ENCODE results near the gene THOC6.

Gene THOC6

DNA sequence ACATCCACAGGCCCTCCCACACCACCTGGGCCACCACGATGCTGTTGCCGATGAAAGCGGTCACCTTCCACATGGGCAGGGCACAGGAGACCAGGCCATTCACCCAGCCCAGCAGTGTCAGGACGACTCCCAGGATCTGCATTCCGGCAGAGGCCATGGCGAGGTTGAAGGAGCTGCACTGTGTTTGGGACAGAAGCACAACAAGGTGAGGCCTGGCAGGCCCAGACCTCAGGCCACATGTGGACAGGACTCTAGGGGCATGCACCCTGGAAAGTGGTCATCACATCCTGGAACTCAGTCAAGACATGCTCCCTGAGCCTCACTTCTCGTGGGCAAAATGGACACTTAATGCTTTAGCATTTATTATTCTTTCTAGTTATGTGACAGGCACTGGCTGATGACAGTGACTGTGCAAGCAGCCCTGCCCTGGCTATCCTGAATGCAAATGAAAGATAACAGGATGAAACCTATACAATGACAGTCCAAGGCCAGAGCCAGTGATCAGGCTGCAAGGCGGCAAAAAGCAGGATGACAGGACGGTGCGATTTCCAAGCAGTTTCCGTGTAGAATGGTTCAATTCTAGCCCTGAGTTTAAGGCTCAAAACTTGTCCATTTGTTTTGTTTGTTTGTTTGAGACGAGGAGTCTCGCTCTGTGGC lies 7.8 kb upstream of the THOC6 start:
- DNase-seq (ENCODE audit: low read depth in 3 of 3), result no peak

DNA sequence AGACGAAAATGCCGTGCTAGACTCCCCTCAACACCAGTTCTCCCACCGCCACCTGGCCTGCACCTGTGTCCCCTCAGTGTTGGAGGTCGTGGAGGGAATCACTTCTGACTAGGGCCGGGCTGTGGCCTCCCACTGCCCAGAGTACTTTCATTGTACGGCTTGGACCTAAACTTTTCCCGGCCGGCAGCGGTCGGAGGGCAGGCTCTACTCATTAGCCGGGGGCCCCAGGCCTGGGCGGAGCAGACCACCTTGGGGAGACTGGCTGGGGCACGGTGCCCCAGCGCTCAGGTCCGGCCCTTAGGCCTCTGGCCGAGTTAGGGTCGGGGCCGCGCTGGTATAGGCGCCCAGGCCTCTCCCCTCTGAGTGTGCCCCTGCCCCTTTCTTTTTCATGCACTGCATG lies 6.5 kb upstream of the THOC6 start:
- no peak for DNase-seq (ENCODE audit: low read depth in 3 of 3)

- DNase-seq (ENCODE audit: low read depth in 3 of 3), result no peak
Observed at GRCh38 chr16:3017794-3018506, 5.9 kb upstream of the THOC6 start, which contains the start of gene CLDN6. CLDN6 (minus strand) TSS chr16:3018183; CDS start chr16:3016021, 2,162 bp downstream.

GRCh38 chr16:3019594-3020246 lies 4.1 kb upstream of the THOC6 start:
- DNase-seq (ENCODE audit: low read depth in 3 of 3), result no peak

- DNase-seq (ENCODE audit: low read depth in 3 of 3), result peak; percentile 39 to 47 (median 45)
Observed at GRCh38 chr16:3020247-3020603, 3.6 kb upstream of the THOC6 start, which contains the start of gene TNFRSF12A. TNFRSF12A (plus strand) TSS chr16:3020368; CDS start chr16:3020398, 30 bp downstream.

GRCh38 chr16:3020604-3021448 lies 3.0 kb upstream of the THOC6 start:
- peak; percentile 34 to 58 (median 57) for DNase-seq (ENCODE audit: low read depth in 3 of 3)

GRCh38 chr16:3021449-3022207 lies 2.2 kb upstream of the THOC6 start:
- peak; percentile 60 to 82 (median 81) for DNase-seq (ENCODE audit: low read depth in 3 of 3)

- DNase-seq (ENCODE audit: low read depth in 3 of 3), result peak; percentile 82 to 89 (median 87)
Observed at GRCh38 chr16:3022208-3022683, 1.6 kb upstream of the THOC6 start.

DNA sequence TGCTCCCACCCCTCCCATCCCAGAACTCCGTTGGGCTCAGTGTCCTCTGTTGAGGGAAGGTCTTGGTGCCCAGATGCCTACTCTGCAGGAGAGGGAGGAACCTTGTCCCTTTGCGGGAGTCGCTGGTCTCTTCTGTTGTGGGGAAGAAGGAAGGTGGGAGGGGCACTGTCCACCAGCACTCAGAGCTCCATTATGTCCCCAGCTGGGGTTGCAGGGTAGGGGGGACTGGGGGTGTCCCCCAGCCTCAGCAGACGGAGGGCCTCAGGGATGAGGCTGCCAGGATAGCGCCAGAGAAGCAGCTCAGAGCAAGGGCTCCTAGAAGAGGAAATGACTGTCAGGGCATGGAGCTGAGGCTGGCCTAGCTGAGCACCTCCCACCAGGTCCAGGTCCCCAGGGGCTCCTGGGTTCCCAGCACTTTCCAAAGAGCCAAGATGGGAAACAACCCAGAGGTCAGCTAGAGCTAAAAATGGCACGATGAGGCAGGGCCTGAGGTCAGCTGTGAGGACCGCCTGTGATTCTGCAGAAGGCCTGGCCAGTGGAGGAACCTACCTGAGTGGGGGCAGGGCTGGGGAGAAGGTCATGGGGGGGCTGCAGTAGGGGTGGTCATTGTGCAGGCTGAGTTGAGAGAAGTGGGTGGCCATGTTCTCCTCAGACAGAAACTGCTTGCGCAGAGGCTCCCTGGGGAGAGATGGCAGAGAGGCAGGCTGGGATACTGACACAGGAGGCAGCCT lies 986 bp upstream of the THOC6 start:
- no peak for DNase-seq (ENCODE audit: low read depth in 3 of 3)

DNA sequence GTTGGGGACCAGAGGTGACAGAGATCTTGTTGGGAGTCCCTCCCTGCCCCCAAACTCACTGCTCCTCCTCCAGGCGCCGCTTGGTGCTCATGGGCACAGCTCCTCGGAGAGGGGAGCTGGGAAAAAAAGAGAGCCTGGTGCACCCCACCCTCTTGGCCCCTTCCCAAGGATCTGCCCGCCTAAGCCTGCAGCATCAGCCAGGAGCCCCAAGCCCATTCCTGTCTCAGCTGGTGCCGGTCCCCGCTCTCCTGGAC lies 493 bp upstream of the THOC6 start:
- no peak for DNase-seq (ENCODE audit: low read depth in 3 of 3)

DNA sequence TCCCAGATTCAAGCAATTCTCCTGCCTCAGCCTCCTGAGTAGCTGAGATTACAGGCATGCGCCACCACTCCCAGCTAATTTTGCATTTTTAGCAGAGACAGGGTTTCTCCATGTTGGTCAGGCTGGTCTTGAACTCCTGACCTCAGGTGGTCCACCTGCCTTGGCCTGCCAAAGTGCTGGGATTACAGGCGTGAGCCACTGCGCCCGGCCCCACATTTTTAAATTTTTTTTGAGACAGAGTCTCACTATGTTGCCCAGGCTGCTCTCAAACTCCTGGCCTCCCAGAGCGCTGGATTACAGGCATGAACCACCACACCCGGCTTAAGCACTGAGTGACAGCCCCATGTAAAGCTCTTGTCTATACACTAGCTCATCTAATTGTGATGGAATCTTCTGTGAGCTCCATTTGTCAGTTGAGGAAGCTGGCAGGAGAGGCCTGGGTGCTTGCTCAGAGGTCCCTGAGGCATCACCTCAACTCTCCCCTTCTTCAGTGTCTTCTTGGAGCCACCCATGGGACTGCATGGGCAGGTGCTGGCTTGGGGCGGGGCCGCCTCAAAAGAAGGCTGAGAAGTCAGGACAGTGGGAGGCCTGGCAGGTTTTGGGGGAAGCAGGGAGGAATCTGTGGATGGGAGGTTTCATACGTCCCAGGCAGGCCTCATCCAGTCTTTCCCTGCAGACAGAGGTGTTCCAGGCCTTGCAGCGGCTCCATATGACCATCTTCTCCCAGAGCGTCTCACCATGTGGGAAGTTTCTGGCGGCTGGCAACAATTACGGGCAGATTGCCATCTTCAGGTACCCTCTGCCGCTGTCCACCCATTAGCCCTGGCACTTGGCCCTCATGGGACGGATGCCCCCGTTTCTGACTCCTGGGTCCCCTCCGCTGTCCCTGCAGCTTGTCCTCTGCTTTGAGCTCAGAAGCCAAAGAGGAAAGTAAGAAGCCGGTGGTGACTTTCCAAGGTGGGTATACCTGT lies 1.5 kb downstream of the THOC6 start:
- no peak for DNase-seq (ENCODE audit: low read depth in 3 of 3)

DNA sequence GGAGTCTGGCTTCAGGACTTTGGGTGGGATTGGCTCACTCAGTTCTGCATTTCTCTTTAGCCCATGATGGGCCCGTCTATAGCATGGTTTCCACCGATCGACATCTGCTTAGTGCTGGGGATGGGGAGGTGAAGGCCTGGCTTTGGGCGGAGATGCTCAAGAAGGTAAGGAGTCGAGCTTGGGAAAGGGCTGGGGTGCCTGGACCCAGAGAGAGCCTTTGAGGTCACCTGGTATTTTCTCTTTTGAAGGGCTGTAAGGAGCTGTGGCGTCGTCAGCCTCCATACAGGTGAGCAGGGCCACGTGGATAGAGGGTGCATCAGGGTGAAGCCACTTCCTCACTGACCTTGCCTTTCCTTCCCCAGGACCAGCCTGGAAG lies 2.2 kb downstream of the THOC6 start:
- DNase-seq (ENCODE audit: low read depth in 3 of 3), result no peak

GRCh38 chr16:3026609-3027488 lies 3.0 kb downstream of the THOC6 start:
- DNase-seq (ENCODE audit: low read depth in 3 of 3), result no peak

GRCh38 chr16:3027489-3027795 lies 3.6 kb downstream of the THOC6 start:
- no peak for DNase-seq (ENCODE audit: low read depth in 3 of 3)

DNA sequence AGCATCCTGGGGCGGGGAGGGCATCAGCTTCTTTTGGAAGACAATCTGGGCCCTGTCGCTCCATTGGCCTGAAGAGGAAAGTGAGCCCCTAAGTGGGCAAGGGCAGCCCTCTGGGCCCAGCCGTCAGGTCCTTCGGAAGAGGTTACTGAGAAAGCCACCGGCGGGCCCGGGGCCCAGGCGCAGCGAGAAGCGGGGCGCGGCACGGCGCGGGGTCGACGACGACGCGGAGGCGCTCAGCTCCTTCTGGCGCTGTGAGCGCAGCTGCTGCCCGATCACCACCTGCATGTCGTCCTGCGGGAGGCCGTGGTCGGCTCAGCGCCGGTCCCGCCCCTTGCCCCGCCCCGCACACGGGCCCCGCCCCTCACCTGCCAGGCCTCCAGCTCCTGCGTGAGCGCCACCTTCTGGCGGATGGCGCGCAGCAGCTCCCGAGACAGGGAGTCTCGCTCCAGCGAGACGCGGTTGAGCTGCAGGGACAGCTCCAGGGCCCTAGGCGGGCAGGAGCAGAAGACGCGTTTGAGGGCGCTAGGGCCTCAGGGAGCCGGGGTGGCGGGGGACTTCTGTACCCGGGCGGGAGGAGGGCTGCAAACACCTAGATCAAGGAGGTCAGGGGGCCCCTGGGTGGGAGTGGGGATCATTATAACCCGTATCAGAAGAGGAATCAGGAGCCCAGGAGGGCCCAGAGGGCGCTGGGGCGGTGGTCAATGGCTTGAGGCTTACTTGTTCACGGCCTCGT lies 4.3 kb downstream of the THOC6 start:
- peak; percentile 78 to 86 (median 80) for DNase-seq (ENCODE audit: low read depth in 3 of 3)

GRCh38 chr16:3028716-3029319 lies 5.0 kb downstream of the THOC6 start:
- no peak for DNase-seq (ENCODE audit: low read depth in 3 of 3)

DNA sequence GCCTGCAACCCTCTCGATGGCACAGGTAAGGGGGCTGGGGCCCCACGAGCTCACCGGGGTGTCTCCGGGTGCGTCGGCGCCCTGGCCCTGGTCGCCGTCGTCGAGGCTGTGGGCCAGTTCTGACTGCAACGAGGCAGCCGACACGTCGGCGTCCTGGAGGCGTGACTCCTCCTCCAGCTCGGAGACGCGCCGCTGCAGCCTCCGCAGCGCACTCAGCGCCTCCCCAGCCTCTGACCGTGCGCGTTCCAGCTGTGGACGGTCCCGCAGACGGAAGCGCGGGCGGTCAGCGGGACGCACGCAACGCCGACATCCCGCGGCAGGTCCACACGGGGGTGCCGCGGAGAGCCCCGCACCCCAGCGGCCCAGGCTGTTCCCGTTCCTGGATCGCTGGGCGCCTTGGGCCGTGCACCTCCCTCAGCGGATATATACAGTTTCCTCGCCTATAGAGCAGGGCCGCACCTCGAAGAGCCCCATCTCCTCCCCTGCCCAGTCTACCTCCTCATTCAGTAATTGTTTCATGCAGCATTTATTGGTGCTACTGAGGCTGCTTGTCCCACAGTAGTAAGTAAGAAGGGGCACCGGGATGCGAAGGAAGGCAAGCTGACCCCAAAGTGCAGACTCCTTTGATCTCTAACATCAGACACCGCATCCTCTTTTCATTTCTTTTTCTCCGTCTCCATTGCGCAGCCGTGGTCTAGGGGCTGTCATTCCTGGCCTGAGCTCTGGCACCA lies 5.8 kb downstream of the THOC6 start:
- DNase-seq (ENCODE audit: low read depth in 3 of 3), result no peak
